ENCODE results near the gene PRKN.

PRKN gene

GRCh38 chr6:161411265-161411944 lies 1316.2 kb downstream of the PRKN start:
- no peak overlapping the region for H3K9ac ChIP-seq (ENCODE audit: low read length in 5 of 5)
- peaks cover 0 to 7% (median 0%) of the 10 kb centered on the region in 5 donors for H3K4me1 ChIP-seq (ENCODE audit: control insufficient read depth in 5 of 5, insufficient read depth in 5 of 5, low read length in 5 of 5)
- H3K36me3 ChIP-seq (ENCODE audit: control insufficient read depth in 5 of 5, insufficient read depth in 5 of 5, low read length in 5 of 5): no peaks in the 10 kb centered on the region
- peaks cover 0 to 5% (median 0%) of the 10 kb centered on the region in 5 donors for H3K9me3 ChIP-seq (ENCODE audit: control insufficient read depth in 5 of 5, low read length in 5 of 5)
- H3K4me3 ChIP-seq (ENCODE audit: low read depth in 1 of 5, low read length in 5 of 5): no peak overlapping the region
- peaks cover 0 to 2% (median 0%) of the 10 kb centered on the region in 5 donors for H3K27me3 ChIP-seq (ENCODE audit: control insufficient read depth in 5 of 5, insufficient read depth in 4 of 5, low read length in 5 of 5)
- no peak overlapping the region for H3K27ac ChIP-seq (ENCODE audit: low read depth, low read length)

- Histone ChIP-seq H3K4me1 (ENCODE audit: control insufficient read depth in 5 of 5, insufficient read depth in 5 of 5, low read length in 5 of 5) (peaks cover 0 to 8% (median 0%) of the 10 kb centered on the region in 5 donors), H3K9me3 (ENCODE audit: control insufficient read depth in 5 of 5, low read length in 5 of 5) (peaks cover 0 to 5% (median 0%) of the 10 kb centered on the region in 5 donors), H3K4me3 (ENCODE audit: low read depth in 1 of 5, low read length in 5 of 5) (no peak overlapping the region), H3K36me3 (ENCODE audit: control insufficient read depth in 5 of 5, insufficient read depth in 5 of 5, low read length in 5 of 5) (no peaks in the 10 kb centered on the region), H3K9ac (ENCODE audit: low read length in 5 of 5) (no peak overlapping the region), H3K27me3 (ENCODE audit: control insufficient read depth in 5 of 5, insufficient read depth in 4 of 5, low read length in 5 of 5) (no peaks in the 10 kb centered on the region), H3K27ac (ENCODE audit: low read depth, low read length) (no peak overlapping the region)
These were observed 1316.8 kb downstream of the PRKN start for GRCh38 chr6:161410736-161411135.

- Histone ChIP-seq H3K27ac (ENCODE audit: low read depth, low read length) (no peak overlapping the region), H3K9me3 (ENCODE audit: control insufficient read depth in 5 of 5, low read length in 5 of 5) (peaks cover 0 to 5% (median 0%) of the 10 kb centered on the region in 5 donors), H3K4me3 (ENCODE audit: low read depth in 1 of 5, low read length in 5 of 5) (no peak overlapping the region), H3K9ac (ENCODE audit: low read length in 5 of 5) (no peak overlapping the region), H3K27me3 (ENCODE audit: control insufficient read depth in 5 of 5, insufficient read depth in 4 of 5, low read length in 5 of 5) (no peaks in the 10 kb centered on the region), H3K4me1 (ENCODE audit: control insufficient read depth in 5 of 5, insufficient read depth in 5 of 5, low read length in 5 of 5) (peaks cover 0 to 8% (median 0%) of the 10 kb centered on the region in 5 donors), H3K36me3 (ENCODE audit: control insufficient read depth in 5 of 5, insufficient read depth in 5 of 5, low read length in 5 of 5) (no peaks in the 10 kb centered on the region)
These were observed 1317.5 kb downstream of the PRKN start for GRCh38 chr6:161410076-161410475.

- H3K4me1 ChIP-seq (ENCODE audit: control insufficient read depth in 5 of 5, insufficient read depth in 5 of 5, low read length in 5 of 5): peaks cover 0 to 8% (median 0%) of the 10 kb centered on the region in 5 donors
- H3K27ac ChIP-seq (ENCODE audit: low read depth, low read length): no peak overlapping the region
- H3K9ac ChIP-seq (ENCODE audit: low read length in 5 of 5): no peak overlapping the region
- H3K36me3 ChIP-seq (ENCODE audit: control insufficient read depth in 5 of 5, insufficient read depth in 5 of 5, low read length in 5 of 5): no peaks in the 10 kb centered on the region
- no peak overlapping the region for H3K4me3 ChIP-seq (ENCODE audit: low read depth in 1 of 5, low read length in 5 of 5)
- H3K27me3 ChIP-seq (ENCODE audit: control insufficient read depth in 5 of 5, insufficient read depth in 4 of 5, low read length in 5 of 5): no peaks in the 10 kb centered on the region
- H3K9me3 ChIP-seq (ENCODE audit: control insufficient read depth in 5 of 5, low read length in 5 of 5): peaks cover 0 to 5% (median 0%) of the 10 kb centered on the region in 5 donors
These were observed 1318.2 kb downstream of the PRKN start for GRCh38 chr6:161409353-161409752.

GRCh38 chr6:161408041-161408440 lies 1319.5 kb downstream of the PRKN start:
- Histone ChIP-seq H3K9me3 (ENCODE audit: control insufficient read depth in 5 of 5, low read length in 5 of 5) (peaks cover 0 to 16% (median 10%) of the 10 kb centered on the region in 5 donors), H3K36me3 (ENCODE audit: control insufficient read depth in 5 of 5, insufficient read depth in 5 of 5, low read length in 5 of 5) (no peaks in the 10 kb centered on the region), H3K4me3 (ENCODE audit: low read depth in 1 of 5, low read length in 5 of 5) (no peak overlapping the region), H3K4me1 (ENCODE audit: control insufficient read depth in 5 of 5, insufficient read depth in 5 of 5, low read length in 5 of 5) (peaks cover 0 to 8% (median 0%) of the 10 kb centered on the region in 5 donors), H3K27me3 (ENCODE audit: control insufficient read depth in 5 of 5, insufficient read depth in 4 of 5, low read length in 5 of 5) (no peaks in the 10 kb centered on the region), H3K27ac (ENCODE audit: low read depth, low read length) (no peak overlapping the region), H3K9ac (ENCODE audit: low read length in 5 of 5) (no peak overlapping the region)

- Histone ChIP-seq H3K4me3 (ENCODE audit: low read depth in 1 of 5, low read length in 5 of 5) (no peak overlapping the region), H3K36me3 (ENCODE audit: control insufficient read depth in 5 of 5, insufficient read depth in 5 of 5, low read length in 5 of 5) (no peaks in the 10 kb centered on the region), H3K9me3 (ENCODE audit: control insufficient read depth in 5 of 5, low read length in 5 of 5) (peaks cover 0 to 16% (median 10%) of the 10 kb centered on the region in 5 donors), H3K9ac (ENCODE audit: low read length in 5 of 5) (no peak overlapping the region), H3K27ac (ENCODE audit: low read depth, low read length) (no peak overlapping the region), H3K27me3 (ENCODE audit: control insufficient read depth in 5 of 5, insufficient read depth in 4 of 5, low read length in 5 of 5) (no peaks in the 10 kb centered on the region), H3K4me1 (ENCODE audit: control insufficient read depth in 5 of 5, insufficient read depth in 5 of 5, low read length in 5 of 5) (peaks cover 0 to 8% (median 0%) of the 10 kb centered on the region in 5 donors)
These were observed 1320.0 kb downstream of the PRKN start for GRCh38 chr6:161407581-161407980.

GRCh38 chr6:161407115-161407514 lies 1320.5 kb downstream of the PRKN start:
- H3K27me3 ChIP-seq (ENCODE audit: control insufficient read depth in 5 of 5, insufficient read depth in 4 of 5, low read length in 5 of 5): no peaks in the 10 kb centered on the region
- H3K36me3 ChIP-seq (ENCODE audit: control insufficient read depth in 5 of 5, insufficient read depth in 5 of 5, low read length in 5 of 5): no peaks in the 10 kb centered on the region
- H3K27ac ChIP-seq (ENCODE audit: low read depth, low read length): no peak overlapping the region
- no peak overlapping the region for H3K4me3 ChIP-seq (ENCODE audit: low read depth in 1 of 5, low read length in 5 of 5)
- no peak overlapping the region for H3K9ac ChIP-seq (ENCODE audit: low read length in 5 of 5)
- H3K4me1 ChIP-seq (ENCODE audit: control insufficient read depth in 5 of 5, insufficient read depth in 5 of 5, low read length in 5 of 5): peaks cover 0 to 8% (median 0%) of the 10 kb centered on the region in 5 donors
- peaks cover 0 to 16% (median 10%) of the 10 kb centered on the region in 5 donors for H3K9me3 ChIP-seq (ENCODE audit: control insufficient read depth in 5 of 5, low read length in 5 of 5)

GRCh38 chr6:161406646-161407045 lies 1320.9 kb downstream of the PRKN start:
- H3K9me3 ChIP-seq (ENCODE audit: control insufficient read depth in 5 of 5, low read length in 5 of 5): peaks cover 0 to 14% (median 10%) of the 10 kb centered on the region in 5 donors
- no peak overlapping the region for H3K9ac ChIP-seq (ENCODE audit: low read length in 5 of 5)
- no peaks in the 10 kb centered on the region for H3K27me3 ChIP-seq (ENCODE audit: control insufficient read depth in 5 of 5, insufficient read depth in 4 of 5, low read length in 5 of 5)
- no peak overlapping the region for H3K27ac ChIP-seq (ENCODE audit: low read depth, low read length)
- no peaks in the 10 kb centered on the region for H3K36me3 ChIP-seq (ENCODE audit: control insufficient read depth in 5 of 5, insufficient read depth in 5 of 5, low read length in 5 of 5)
- no peak overlapping the region for H3K4me3 ChIP-seq (ENCODE audit: low read depth in 1 of 5, low read length in 5 of 5)
- H3K4me1 ChIP-seq (ENCODE audit: control insufficient read depth in 5 of 5, insufficient read depth in 5 of 5, low read length in 5 of 5): peaks cover 0 to 8% (median 2%) of the 10 kb centered on the region in 5 donors

- Histone ChIP-seq H3K27me3 (ENCODE audit: control insufficient read depth in 5 of 5, insufficient read depth in 4 of 5, low read length in 5 of 5) (no peaks in the 10 kb centered on the region), H3K4me3 (ENCODE audit: low read depth in 1 of 5, low read length in 5 of 5) (no peak overlapping the region)
These were observed 1322.1 kb downstream of the PRKN start for GRCh38 chr6:161405418-161405817.

GRCh38 chr6:161403717-161404116 lies 1323.8 kb downstream of the PRKN start:
- Histone ChIP-seq H3K36me3 (ENCODE audit: control insufficient read depth in 5 of 5, insufficient read depth in 5 of 5, low read length in 5 of 5) (no peaks in the 10 kb centered on the region), H3K27me3 (ENCODE audit: control insufficient read depth in 5 of 5, insufficient read depth in 4 of 5, low read length in 5 of 5) (no peaks in the 10 kb centered on the region), H3K9ac (ENCODE audit: low read length in 5 of 5) (no peak overlapping the region), H3K9me3 (ENCODE audit: control insufficient read depth in 5 of 5, low read length in 5 of 5) (peaks cover 0 to 15% (median 13%) of the 10 kb centered on the region in 5 donors), H3K27ac (ENCODE audit: low read depth, low read length) (no peak overlapping the region), H3K4me1 (ENCODE audit: control insufficient read depth in 5 of 5, insufficient read depth in 5 of 5, low read length in 5 of 5) (peaks cover 0 to 8% (median 2%) of the 10 kb centered on the region in 5 donors), H3K4me3 (ENCODE audit: low read depth in 1 of 5, low read length in 5 of 5) (no peak overlapping the region)

More at GRCh38 chr6:161405418-161405817, 1322.1 kb downstream of the PRKN start:
- H3K9ac ChIP-seq (ENCODE audit: low read length in 5 of 5): no peak overlapping the region
- H3K36me3 ChIP-seq (ENCODE audit: control insufficient read depth in 5 of 5, insufficient read depth in 5 of 5, low read length in 5 of 5): no peaks in the 10 kb centered on the region
- no peak overlapping the region for H3K27ac ChIP-seq (ENCODE audit: low read depth, low read length)
- peaks cover 0 to 11% (median 7%) of the 10 kb centered on the region in 5 donors for H3K9me3 ChIP-seq (ENCODE audit: control insufficient read depth in 5 of 5, low read length in 5 of 5)
- peaks cover 0 to 8% (median 2%) of the 10 kb centered on the region in 5 donors for H3K4me1 ChIP-seq (ENCODE audit: control insufficient read depth in 5 of 5, insufficient read depth in 5 of 5, low read length in 5 of 5)
